ENCODE data around the gene PTPN22. TPM values are rescaled to one million over a fixed set of nuclear protein-coding genes. Genes with fewer than 3 reads are reported as not detected.
A peak's percentile ranks its signal among the peaks of the same experiment; 100 is the strongest.

Gene PTPN22
- total RNA-seq, 1 donor from 2014 or later, result 0.40 TPM

- ATAC-seq (peak; percentile 72), DNase-seq (no peak)
- intact Hi-C loops (cut with micrococcal nuclease), result no loop called here
These were observed 88.0 kb downstream of the PTPN22 start for GRCh38 chr1:113783254-113784103.

- DNase-seq (no peak), ATAC-seq (peak; percentile 30)
- intact Hi-C loops (cut with micrococcal nuclease), result no loop called here
These were observed 89.1 kb downstream of the PTPN22 start for GRCh38 chr1:113782406-113782805.

- no peak for DNase-seq
- no peak for ATAC-seq
- intact Hi-C loops (cut with micrococcal nuclease), result no loop called here
These were observed 91.0 kb downstream of the PTPN22 start for GRCh38 chr1:113780374-113781146.

- ATAC-seq, result no peak
- intact Hi-C loops (cut with micrococcal nuclease), result no loop called here
- no peak for DNase-seq
These were observed 92.0 kb downstream of the PTPN22 start for GRCh38 chr1:113779542-113779941.

GRCh38 chr1:113777561-113777960 is 94.0 kb downstream of the PTPN22 start:
- intact Hi-C loops (cut with micrococcal nuclease), result no loop called here
- no peak for DNase-seq
- no peak for ATAC-seq

- intact Hi-C loops (cut with micrococcal nuclease), result no loop called here
- no peak for DNase-seq
- no peak for ATAC-seq
These were observed 101.5 kb downstream of the PTPN22 start for GRCh38 chr1:113770031-113770430.

GRCh38 chr1:113769601-113769970 is 101.9 kb downstream of the PTPN22 start:
- ATAC-seq (no peak), DNase-seq (no peak)
- intact Hi-C loops (cut with micrococcal nuclease), result no loop called here

GRCh38 chr1:113768916-113769600 is 102.5 kb downstream of the PTPN22 start:
- ATAC-seq (no peak), DNase-seq (no peak)
- intact Hi-C loops (cut with micrococcal nuclease), result no loop called here

GRCh38 chr1:113765306-113766230 is 105.9 kb downstream of the PTPN22 start:
- ATAC-seq, result no peak
- intact Hi-C loops (cut with micrococcal nuclease), result no loop called here

More at GRCh38 chr1:113765306-113766230, 105.9 kb downstream of the PTPN22 start:
- DNase-seq, result no peak

Other genes starting within 250 kb of the PTPN22 start
- gene PHTF1, start 112.2 kb downstream of the PTPN22 start, total RNA-seq, result 7.3 TPM
- 11.6 TPM for gene RSBN1, start 59.2 kb downstream of the PTPN22 start, total RNA-seq
- not detected for gene BCL2L15, start 15.9 kb upstream of the PTPN22 start, total RNA-seq
- 15.4 TPM for gene AP4B1, start 33.1 kb upstream of the PTPN22 start, total RNA-seq
- 1.9 TPM for gene DCLRE1B, start 33.6 kb upstream of the PTPN22 start, total RNA-seq
- 52.2 TPM for gene HIPK1, start 57.6 kb upstream of the PTPN22 start, total RNA-seq
- 10.8 TPM for gene OLFML3, start 107.8 kb upstream of the PTPN22 start, total RNA-seq

All from left ventricle myocardium superior (tissue), 1 donor.